ENCODE results near the gene MAD1L1.

DNA sequence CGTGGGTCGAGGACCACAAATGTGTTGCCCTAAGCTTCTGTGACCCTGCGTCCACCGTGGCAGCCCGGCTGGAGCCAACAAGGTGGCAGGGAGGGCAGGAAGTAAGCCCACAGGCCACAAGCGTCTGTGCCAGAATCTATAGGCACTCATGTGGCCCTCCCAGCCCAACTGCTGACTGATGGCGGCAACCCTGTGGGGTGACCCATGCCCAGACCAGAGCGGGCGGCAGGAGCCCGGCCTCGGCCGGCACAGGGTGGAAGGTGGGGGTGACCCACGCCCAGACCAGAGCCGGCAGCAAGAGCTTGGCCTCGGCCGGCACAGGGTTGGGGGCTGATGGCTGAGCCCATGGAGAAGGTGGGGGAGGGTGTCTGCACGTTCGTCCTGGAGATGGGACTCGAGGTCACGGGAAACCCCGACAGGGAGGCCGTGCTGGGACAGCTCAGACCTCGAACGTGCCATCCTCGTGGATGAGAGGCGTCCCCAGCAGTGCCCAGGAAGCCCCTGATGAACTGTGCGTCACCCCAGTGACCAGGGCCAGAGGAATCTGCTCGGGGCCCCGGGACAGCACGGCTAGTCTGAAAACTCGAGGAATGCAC lies 381.7 kb downstream of the MAD1L1 start:
- TF ChIP-seq, protein P1, sequence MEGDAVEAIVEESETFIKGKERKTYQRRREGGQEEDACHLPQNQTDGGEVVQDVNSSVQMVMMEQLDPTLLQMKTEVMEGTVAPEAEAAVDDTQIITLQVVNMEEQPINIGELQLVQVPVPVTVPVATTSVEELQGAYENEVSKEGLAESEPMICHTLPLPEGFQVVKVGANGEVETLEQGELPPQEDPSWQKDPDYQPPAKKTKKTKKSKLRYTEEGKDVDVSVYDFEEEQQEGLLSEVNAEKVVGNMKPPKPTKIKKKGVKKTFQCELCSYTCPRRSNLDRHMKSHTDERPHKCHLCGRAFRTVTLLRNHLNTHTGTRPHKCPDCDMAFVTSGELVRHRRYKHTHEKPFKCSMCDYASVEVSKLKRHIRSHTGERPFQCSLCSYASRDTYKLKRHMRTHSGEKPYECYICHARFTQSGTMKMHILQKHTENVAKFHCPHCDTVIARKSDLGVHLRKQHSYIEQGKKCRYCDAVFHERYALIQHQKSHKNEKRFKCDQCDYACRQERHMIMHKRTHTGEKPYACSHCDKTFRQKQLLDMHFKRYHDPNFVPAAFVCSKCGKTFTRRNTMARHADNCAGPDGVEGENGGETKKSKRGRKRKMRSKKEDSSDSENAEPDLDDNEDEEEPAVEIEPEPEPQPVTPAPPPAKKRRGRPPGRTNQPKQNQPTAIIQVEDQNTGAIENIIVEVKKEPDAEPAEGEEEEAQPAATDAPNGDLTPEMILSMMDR (IDR thresholded peaks at IDR 0.05; ENCODE audit: extremely low read depth in 1 of 2, insufficient read depth in 1 of 2, low read depth in 1 of 2, low read length in 2 of 2), result no peak
- TF ChIP-seq JUN (IDR thresholded peaks at IDR 0.05; ENCODE audit: borderline replicate concordance, insufficient read depth, insufficient read length, low read depth), result no peak
- no peak for TF ChIP-seq EZH2 (IDR thresholded peaks at IDR 0.05; ENCODE audit: borderline replicate concordance, low read depth, low read length, severe bottlenecking)
- TF ChIP-seq, protein P2, sequence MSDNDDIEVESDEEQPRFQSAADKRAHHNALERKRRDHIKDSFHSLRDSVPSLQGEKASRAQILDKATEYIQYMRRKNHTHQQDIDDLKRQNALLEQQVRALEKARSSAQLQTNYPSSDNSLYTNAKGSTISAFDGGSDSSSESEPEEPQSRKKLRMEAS (IDR thresholded peaks at IDR 0.05; ENCODE audit: insufficient read depth, insufficient read length), result no peak
- no peak for TF ChIP-seq POLR2A (IDR thresholded peaks at IDR 0.05; ENCODE audit: low read depth, low read length)
- TF ChIP-seq MYC (IDR thresholded peaks at IDR 0.05; ENCODE audit: low read depth, low read length), result no peak
- no peak for TF ChIP-seq POLR2AphosphoS5 (IDR thresholded peaks at IDR 0.05; ENCODE audit: insufficient read depth, low read depth, low read length)
- no peak for TF ChIP-seq FOS (IDR thresholded peaks at IDR 0.05; ENCODE audit: borderline replicate concordance, insufficient read depth, low read length)
